Stimulated activated CD4-positive, alpha-beta T cell treated with anti-CD3 and anti-CD28 coated beads, Interleukin-4, amount 100 ng/mL, for 24 hours (primary cell): ENCODE measurements around the gene COL4A4.
"Not testable (repeated sequence)": the region's sequence is repeated elsewhere in the genome, so short reads cannot be mapped to it uniquely, and the experiment has no call there.

Experiments
- DNase-seq: peaks from one replicate; pipeline ENCODE4 v3.0.0-alpha.2; 2020

The COL4A4 gene

GRCh38 chr2:227163998-227164762 lies at the start of gene COL4A4, which contains the start of gene COL4A3:
COL4A4 (minus strand) TSS chr2:227164205; CDS start chr2:227147483, 16,722 bp downstream.
COL4A3 (plus strand) TSS chr2:227164624; CDS start chr2:227164727, 103 bp downstream.
- DNase-seq: no peak

DNA sequence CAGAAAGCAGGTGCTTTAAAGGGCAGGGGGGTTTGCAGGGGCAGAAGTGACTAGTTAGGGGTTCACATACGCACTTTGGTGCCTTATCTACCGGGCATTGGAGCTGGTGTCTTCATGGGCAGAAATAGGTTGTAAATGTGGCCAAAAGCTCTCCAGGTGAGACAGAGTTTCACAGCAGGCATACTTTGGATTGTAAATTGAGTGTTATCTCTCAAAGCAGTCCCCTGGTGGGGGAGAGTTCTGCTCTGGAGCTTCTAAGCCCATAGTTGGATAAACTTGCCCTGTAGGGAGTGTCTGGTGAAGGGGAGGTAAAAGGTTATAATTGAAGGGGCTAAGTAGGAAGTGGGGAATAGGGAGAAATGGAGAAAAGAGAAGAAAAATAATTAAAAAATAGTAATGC lies 43.6 kb upstream of the COL4A4 start:
- no peak for DNase-seq

DNA sequence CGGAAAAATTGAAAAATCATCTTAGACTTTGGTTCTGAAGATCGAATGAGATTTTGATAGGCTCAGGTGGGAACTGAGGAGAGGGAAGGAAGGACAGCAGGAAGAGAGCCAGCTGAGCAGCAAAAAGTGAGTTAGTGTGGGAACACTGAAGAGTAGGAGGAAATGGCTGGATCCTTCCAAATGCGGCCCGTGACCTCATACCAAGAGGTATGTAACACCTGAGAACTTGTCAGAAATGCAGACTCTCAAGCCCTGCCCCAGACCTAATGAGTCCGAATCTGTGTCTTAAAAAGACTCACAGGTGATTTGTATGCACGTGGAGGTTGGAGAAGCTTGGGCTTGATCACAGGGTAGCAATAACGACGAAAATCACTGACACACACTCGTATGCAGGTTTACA lies 42.4 kb upstream of the COL4A4 start:
- DNase-seq: no peak

- DNase-seq: no peak
Measured at GRCh38 chr2:227205701-227206100, 41.7 kb upstream of the COL4A4 start.

- DNase-seq: no peak
Measured at GRCh38 chr2:227204452-227204851, 40.4 kb upstream of the COL4A4 start.

DNA sequence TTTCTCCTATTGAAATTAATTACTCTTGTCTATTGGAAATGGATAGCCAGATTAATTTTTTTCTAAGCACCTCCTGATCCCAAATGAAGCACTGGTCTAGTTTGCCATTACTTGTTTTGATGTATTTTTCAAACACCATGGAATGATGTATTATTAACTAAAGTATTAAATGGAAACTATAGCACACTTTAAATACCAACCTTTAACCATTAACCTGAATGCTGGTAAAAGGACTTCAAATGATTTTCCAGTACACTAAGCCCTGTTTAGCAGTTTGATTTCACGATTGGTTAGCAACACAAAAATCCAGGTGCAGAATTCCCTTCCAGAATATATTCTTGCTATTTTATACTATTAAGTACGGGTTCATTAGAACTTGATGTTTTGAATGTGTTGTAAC lies 37.8 kb upstream of the COL4A4 start:
- no peak for DNase-seq

- DNase-seq: no peak
Measured at GRCh38 chr2:227198866-227199265, 34.9 kb upstream of the COL4A4 start.

DNA sequence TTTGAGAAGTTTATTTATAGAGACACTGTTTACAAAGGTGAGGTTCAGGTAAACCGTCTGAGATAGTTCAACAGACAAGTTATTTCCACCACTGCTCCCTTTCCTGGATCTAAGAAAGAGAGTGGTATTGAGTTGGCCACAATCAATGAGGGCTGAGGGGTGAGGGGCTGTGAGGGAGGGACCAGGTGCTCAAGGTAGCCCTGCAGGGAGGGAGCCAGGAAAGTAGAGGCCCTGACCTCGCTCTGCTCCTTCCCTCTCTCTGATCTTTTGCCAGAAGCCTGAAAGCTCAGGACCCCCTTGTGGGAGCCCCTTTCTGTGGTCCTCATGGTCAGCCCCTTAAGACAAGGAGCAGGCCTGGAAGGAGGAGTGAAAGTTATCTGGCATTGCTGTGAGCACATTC lies 30.2 kb upstream of the COL4A4 start:
- DNase-seq: no peak

- no peak for DNase-seq
Measured at GRCh38 chr2:227192491-227192890, 28.5 kb upstream of the COL4A4 start.

GRCh38 chr2:227191367-227191766 lies 27.4 kb upstream of the COL4A4 start:
- DNase-seq: no peak

DNA sequence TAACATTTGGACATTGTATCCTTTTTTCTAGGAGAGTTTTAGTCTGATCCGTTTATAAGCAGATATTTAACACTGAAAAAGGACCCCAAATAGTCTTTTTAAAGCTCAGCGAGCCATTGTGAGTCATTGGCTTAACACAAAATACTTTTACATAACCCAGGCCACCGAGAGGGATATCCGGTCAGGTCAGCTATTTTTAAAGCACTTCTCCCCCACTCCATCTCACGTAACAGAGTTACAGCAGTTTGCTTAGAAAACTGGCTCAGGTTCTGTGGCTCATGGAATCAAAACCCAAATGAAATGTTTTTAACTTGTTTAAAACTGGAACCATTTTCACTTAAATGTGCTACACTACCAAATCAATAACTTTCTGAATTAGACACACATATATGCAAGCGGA lies 24.3 kb upstream of the COL4A4 start:
- DNase-seq: no peak

- DNase-seq: no peak
Measured at GRCh38 chr2:227186751-227187150, 22.7 kb upstream of the COL4A4 start.

DNA sequence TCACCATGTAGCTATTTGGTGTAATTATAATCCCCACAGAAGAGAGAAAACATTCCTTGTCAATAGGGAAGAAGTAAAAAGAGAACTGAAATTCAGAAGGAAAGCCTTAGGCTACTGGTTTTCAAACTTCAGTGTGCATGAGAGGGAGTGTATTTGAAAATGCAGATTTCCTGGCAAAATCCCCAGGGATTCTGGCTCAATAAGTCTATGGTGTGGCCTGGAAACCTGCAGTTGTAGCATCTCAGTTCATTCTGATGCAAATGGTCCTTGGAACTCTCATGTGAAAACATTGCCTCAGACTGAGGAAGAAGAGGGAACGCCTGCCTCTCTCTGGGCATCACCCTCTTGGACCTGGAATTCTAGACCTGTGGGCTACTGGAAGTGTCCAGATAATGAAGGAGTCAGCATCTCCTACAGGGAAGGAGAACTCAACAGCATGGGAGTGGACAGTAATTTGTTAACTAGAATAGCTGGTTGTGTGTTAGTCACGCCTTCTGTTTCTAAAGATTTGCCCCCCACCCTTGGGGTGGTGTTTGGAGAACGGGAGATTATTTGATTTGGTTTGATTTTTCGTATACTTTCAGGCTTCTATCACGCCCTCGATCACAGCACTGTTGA lies 21.7 kb upstream of the COL4A4 start:
- no peak for DNase-seq

- no peak for DNase-seq
Measured at GRCh38 chr2:227183657-227184367, 19.8 kb upstream of the COL4A4 start.

- DNase-seq: no peak
Measured at GRCh38 chr2:227182765-227183164, 18.8 kb upstream of the COL4A4 start.

DNA sequence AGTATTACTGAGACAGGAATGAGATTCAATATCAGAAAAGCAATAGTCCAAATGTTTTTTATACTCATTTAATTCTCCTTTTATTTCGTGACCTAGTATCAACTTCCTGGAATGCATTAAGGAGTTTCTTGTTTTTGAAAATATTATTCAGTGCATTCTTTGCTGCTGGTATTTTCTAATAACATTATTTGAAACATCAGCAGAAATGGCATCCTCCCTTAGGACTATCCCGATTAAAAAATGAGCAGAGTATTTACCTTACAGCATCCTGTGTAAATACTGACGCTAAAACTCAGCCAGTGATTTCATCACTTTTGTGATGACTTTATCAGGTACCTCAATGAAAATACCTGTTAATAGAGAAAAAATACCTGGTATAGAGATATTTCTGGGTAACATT lies 16.8 kb upstream of the COL4A4 start:
- DNase-seq: no peak

DNA sequence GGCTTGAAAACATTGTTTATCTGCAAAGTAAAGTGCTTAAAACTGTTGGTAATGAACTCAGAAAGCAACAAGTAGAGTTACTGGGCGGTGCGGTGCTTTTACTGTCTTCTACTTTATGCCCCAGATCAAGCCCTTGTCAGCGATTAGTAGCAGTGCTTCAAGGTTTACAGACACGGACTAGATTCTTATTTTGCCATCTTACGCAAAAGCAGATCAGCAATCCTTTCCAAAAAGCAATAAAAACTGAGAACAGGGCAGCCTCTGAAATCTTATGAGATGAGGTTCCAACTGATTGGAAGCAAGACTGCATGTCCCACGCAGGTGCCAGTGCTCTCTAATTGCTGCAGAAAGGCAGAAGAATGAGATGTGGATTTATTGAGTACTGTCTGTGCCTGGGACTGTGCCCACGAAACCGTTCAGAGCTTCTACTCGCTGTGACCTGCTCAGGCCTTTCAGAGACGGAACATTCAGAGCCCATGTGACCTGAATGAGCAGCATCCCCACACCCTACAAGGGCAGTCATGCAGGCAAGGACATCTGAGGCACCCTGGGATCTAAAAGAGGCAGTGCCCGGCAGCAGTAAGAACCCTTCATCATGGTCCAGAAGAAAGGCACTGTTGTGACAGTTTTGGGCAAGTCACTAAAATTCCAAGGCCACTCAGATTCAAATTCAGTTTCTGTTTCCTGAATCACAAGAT lies 16.1 kb upstream of the COL4A4 start:
- DNase-seq: no peak

GRCh38 chr2:227177592-227178336 lies 13.8 kb upstream of the COL4A4 start:
- no peak for DNase-seq

DNA sequence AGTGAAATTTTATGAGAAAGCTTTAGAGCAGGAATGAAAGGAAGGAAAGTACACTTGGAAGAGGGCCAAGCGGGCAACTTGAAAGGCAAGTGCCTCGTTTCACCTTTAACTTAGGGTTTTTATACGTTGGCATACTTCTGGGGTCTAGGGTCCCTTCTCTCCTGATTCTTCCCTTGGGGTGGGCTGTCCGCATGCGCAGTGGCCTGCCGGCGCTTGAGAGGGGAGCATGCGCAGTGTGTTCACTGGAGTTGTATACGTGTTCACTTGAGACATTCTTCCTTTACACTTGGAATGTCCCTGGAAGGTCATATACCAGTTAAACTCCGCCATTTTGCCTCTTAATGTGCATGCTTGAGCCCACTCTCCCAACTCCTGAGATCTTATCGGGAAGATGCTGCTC lies 7.8 kb upstream of the COL4A4 start:
- not testable (repeated sequence) for DNase-seq

DNA sequence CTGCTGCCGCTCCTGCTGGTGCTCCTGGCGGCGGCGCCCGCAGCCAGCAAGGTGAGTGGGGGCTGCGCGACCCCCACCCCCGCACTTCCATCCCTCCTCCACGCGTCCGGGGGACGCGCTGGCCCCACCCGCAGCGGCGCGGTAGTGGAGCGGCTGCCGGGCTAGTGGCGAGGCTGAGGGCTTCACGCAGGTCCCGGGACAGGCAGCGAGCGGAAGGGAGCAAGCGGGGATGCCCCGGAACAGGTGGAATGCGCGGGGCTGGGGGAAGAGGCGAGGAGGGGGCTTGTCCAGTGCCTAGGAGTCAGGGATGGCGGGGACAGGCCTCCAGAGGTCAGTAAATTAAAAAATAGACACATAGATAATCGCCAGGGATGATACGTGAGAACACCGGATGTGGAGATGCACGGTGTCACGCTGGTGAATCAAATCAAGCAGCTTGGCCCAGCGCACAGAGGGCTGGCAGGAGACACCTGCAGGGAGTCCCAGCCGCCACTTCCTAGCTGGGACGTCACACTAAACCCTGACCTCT lies 822 bp upstream of the COL4A4 start:
- DNase-seq: no peak

DNA sequence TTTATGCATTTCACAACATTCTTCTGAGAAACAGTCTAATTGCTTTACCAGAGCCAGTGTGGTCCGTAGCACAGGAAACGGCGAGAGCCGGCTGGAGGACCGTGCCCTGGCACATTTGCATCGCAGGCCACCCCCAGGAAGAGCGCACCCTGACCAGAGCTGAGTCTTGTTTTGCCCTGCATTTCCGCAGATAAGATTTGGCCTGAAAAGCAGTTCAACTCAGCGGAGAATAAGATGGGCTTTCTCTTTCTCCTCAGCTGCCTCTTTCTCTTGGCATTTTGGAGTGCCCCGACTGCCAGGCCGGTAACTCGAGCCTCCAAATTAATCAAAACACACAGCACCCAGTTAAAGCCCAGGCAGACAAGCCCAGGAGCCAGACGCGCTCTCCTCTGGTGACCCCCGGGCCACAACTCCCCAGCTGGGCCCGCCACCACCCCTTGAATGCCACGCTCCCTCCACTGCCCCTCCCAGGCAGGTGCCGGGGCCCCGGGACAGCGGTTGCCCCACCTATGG lies 464 bp downstream of the COL4A4 start:
- DNase-seq: no peak

GRCh38 chr2:227161947-227162346 lies 2.1 kb downstream of the COL4A4 start:
- DNase-seq: no peak
